ENCODE measurements around the gene PFKL.
A peak's percentile ranks its signal among the peaks of the same experiment; 100 is the strongest.
"Not testable (repeated sequence)": the region's sequence is repeated elsewhere in the genome, so short reads cannot be mapped to it uniquely, and the experiment has no call there.

Gene PFKL

GRCh38 chr21:44329971-44330681 lies 30.3 kb downstream of the PFKL start:
- DNase-seq: no peak

GRCh38 chr21:44330698-44331097 lies 30.8 kb downstream of the PFKL start:
- DNase-seq: no peak

- no peak for DNase-seq
Observed at GRCh38 chr21:44331209-44331608, 31.4 kb downstream of the PFKL start.

- DNase-seq: no peak
Observed at GRCh38 chr21:44331650-44332307, 31.9 kb downstream of the PFKL start.

DNA sequence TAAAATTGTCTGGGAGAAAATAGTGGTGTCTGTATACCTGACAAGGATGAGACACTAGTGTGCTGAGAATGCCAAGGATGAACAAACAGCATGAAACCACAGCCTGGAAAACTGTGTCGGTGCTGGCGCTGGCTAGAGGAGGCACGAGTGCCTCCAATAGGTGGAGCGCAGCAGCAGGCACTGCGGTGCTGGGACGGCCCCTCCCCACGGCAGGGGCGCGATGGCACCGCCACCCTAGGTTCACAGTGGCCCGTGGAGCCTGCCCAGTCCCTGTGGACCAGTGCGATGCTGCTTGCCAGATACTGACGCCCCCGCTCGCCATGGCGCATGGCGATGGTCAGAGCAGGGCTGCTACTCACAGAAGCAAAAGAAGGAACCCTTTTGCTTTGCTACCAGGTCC lies 32.5 kb downstream of the PFKL start:
- DNase-seq: no peak

DNA sequence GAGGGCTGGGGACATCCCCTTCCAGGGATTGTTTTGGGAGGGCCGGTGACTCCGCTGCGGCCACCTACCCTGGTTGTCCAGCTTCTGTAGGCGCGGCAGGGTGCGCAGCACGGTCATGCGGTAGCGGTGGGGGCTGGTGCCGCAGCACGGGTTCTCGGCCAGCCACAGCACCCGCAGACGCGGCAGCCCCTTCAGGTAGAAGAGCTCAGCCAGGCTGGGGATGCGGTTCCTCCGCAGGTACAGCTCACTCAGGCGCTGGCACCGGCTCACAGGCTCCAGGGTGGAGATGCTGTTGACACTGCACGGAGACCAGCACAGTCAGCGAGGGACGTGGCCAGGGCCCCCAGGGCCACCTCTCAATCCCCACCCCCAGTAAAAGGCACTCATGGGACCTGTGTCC lies 33.1 kb downstream of the PFKL start:
- DNase-seq: no peak

DNA sequence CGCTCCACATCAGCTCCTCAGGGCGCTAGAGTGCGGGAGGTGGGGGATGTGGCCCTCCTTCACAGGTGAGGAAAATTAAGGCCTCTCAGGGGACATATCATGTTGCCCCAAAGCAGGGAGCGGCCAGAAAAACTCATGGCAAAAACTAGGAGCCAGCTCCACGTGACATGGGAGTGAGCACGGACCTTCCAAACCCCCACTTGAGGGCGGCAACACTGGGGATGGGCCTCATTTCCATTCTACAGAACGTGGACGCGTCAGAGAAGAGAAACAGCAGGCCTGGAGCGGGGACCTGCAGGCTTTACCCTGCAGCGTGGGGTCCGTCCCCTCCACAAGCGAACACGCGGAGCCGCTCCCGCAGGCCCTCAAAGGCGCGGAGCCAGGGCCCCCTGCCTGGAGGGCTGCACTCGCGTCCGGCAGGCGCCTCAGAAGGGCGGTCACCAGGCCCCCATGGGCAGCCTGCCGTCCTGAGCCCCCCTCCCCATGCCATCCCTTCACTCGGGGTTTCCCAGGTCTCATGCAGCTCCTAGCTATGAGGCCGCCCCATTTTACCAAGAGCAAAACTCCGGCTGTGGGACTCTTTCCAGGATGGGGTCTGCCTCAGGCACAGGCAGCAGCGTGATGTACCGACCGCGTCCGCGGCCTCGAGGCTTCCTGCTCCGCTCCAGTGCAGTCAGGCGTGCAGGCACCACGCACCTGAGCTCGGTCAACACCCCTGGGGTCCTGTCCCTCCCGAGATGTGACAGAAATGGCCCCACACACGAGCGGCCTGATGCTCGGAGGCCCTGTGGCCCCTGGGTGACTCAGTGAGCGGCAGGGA lies 33.9 kb downstream of the PFKL start:
- no peak for DNase-seq

DNA sequence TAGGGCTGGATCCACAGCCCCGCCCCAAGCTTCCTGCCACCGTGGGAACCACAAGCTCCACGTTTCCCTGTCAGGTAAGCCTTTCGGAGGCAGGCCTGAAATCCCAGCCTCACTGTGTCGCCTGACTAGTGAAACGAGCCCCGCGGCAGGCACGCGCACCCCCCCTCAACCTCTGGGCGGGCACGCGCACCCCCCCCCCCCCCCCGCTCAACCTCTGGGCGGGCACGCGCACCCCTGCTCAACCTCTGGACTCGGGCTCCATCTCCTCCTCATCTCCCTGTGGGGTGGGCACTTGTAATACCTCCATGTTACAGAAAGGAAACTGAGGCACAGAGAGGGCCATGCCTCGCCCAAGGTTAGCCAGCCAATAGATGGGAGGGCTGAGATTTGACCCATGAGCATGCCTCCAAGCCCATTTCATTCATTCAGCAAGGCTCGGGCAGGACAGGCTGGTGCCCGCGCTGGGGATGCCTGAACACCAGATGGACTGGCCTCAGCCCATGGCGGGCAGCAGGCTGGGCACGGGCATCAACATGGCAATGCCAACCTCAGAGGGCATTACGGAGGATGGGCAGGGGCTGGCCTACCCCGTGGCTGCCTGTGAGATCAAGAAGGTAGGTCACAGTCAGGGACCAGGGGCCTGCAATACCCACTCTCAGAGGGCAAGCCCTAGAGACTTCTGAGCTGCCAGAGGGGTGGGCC lies 34.6 kb downstream of the PFKL start:
- no peak for DNase-seq

DNA sequence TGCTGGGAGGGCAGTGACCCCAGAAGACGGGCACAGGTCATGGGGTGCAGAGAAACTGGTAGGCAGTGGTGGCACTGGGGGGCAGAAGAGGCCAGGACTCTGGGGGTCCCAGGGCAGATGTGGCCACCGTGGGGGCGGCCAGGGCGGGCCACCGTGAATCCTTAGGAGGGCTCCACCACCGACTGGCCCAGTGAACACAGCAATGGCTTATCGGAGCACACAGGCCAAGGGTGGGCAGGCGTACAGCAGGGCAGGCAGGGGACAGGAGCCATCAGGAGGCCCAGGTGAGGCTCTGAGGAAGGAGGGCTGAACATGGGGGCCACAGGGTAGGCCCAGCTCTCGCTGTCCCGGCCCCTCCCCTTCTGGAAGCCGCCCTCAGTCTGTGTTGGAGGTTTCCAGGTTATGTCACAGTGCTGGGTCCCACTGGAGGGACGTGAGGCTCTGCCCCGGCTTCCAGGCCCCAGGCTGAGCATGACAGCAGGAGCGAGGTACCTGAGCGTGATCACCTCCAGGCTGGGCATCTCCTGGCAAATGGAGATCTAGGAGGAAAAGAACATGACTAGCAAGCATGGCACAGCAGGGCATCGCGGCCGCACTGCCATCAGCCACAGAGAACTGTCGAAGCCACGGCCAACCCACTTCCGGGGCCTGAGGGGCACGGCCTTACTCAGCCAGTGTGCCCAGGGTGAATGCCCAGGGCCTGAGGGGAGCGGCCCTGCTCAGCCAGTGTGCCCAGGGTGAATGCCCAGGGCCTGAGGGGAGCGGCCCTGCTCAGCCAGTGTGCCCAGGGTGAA lies 35.6 kb downstream of the PFKL start:
- DNase-seq: no peak

DNA sequence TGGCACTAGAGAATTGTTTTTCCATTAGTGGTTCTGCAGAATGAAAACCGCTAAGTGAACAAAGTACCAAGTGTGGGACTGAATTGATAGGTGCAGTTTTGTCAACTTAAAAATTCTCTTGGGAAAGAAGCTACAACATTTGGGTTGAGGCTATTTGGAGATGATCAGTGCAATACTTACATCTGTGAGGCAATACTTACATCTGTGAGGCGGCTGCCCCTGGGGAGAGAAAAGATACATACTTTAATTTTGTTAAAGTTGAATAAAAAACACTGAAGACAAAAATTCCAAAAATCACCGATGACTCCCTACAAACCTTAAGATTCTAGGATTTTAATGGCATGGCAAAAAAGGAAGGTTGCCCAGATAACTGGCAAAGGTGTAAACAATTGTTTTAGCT lies 37.6 kb downstream of the PFKL start:
- no peak for DNase-seq

- no peak for DNase-seq
Observed at GRCh38 chr21:44337941-44338895, 38.4 kb downstream of the PFKL start.

GRCh38 chr21:44338971-44339910 lies 39.4 kb downstream of the PFKL start, which contains the start of gene CFAP410:
Gene CFAP410, minus strand, starts transcription at chr21:44339390. Its CDS starts 196 bp downstream, at chr21:44339194.
- DNase-seq: peak; percentile 94

DNA sequence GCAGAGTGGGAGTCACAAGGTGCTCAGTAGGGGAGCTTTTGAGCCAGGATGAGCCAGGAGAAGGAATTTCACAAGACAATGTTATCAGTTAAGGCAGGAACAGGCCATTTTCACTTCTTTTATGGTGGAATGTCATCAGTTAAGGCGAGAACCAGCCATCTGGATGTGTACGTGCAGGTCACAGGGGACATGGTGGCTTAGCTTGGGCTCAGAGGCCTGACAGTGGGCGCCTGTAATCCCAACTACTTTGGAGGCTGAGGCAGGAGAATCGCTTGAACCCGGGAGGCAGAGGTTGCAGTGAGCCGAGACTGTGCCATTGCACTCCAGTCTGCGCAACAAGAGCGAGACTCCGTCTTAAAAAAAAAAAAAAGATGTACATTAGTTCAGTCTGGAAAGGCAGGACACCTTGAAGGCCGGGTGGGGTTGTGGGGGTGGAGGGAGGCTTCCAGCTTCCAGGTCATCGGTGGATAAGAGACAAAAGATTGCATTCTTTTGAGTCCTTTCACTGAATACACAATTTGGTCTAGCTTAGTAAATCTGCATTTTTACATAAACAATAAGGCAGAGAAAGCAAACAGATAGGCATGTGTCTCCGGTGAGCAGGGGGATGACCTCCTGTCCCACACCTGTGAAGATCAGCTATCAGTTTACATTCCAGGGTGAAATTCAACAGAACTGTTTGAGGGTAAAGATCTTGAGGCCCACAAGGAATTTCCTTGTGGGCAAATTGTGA lies 42.0 kb downstream of the PFKL start:
- not testable (repeated sequence) for DNase-seq

GRCh38 chr21:44342981-44343380 lies 43.1 kb downstream of the PFKL start:
- DNase-seq: not testable (repeated sequence)

DNA sequence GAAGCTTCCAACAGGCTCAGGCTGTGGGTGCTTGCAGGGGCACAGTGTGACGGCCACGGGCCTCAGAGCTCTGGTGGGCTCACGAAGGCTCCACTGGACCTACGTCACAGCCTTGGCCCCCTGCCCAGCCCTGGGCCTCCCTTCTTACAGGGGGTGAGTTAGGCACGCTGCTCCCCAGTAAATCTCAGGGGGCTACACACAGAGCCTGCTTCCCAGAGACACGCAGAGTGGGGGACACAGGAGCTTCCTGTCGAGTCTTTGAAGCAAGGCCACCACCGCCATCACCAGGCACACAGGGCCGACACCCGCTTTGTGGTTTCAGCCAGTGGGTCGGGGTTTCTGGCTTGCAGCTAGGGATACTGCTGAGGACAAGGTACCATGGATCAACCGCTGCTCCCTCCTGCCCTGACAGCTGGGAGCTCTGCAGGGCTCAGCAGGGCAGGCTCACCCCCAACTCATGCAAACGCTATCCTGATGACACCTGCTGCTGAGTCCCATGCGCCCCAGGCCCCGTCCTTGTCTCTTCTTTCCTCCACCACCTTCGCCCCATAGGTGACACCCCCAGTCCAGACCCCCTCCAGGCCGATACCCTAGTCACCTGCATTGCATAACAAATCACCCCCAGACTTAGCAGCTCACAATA lies 44.8 kb downstream of the PFKL start:
- no peak for DNase-seq

DNA sequence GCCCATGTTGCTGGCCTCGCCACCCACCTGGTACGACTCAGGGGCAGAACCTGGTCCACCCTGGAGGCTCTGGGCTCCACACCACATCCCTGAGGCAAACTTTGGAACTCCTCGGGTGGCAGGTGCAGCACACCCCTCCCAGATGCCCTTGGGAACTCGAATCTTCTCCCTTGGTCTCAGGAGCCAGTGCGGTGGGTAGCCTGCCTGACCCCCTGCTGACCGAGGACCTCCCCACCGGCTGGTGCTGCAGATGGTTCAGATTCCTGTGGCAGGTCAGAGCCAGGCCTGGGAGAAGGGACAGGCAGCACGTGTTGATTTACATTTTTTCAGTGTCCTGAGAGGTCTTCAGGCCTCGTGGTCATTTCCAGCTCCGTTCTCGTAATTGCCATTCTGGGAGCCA lies 45.6 kb downstream of the PFKL start:
- no peak for DNase-seq

GRCh38 chr21:44347911-44348451 lies 48.1 kb downstream of the PFKL start:
- DNase-seq: no peak

DNA sequence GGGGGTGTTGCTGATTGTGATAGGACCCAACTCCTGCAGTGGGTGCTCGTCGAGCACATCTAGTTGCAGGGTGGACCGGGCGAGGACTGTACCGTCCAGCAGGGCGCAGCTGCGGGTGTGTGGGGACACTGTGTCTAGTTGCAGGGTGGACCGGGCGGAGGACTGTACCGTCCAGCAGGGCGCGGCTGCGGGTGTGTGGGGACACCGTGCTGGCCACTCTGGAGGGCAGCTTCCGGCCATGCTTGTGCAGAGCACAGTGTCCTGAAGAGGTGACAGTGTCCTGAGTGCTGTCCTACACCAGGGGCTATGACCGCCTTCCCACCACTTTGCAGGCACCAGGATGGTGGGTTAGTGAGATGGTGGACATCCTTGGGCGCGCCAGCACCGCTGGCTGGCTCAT lies 49.0 kb downstream of the PFKL start:
- no peak for DNase-seq

Measured in stimulated activated CD4-positive, alpha-beta T cell treated with anti-CD3 and anti-CD28 coated beads, Interleukin-2, amount 100 ng/mL, for 24 hours (primary cell).